ENCODE results near the gene ABRACL.

The ABRACL gene

DNA sequence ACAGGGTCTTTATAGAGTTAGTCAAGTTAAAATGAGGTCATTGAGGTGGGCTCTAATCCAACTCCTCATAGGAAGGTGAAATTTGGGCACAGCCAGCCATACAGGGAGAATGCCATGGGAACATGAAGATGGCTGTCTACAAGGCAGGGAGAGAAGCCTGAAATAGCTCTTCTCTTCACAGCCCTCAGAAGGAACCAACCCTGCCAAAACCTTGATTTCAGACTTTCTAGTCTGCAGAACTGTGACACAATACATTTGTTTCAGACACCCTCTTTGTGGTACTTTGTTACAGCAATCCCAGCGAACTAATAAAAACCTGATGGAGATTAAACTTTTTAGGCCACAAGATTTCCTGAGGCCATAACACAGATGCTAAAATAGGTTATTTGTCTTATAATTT is 63.3 kb downstream of the ABRACL start:
- no peak for DNase-seq (ENCODE audit: low read depth in 1 of 2, low spot score in 1 of 2)
- no peak overlapping the region for H3K4me3 ChIP-seq (replicated peaks; ENCODE audit: insufficient read depth, low read length)
- no peak overlapping the region for H3K27ac ChIP-seq (replicated peaks)
- TF ChIP-seq, protein P1, sequence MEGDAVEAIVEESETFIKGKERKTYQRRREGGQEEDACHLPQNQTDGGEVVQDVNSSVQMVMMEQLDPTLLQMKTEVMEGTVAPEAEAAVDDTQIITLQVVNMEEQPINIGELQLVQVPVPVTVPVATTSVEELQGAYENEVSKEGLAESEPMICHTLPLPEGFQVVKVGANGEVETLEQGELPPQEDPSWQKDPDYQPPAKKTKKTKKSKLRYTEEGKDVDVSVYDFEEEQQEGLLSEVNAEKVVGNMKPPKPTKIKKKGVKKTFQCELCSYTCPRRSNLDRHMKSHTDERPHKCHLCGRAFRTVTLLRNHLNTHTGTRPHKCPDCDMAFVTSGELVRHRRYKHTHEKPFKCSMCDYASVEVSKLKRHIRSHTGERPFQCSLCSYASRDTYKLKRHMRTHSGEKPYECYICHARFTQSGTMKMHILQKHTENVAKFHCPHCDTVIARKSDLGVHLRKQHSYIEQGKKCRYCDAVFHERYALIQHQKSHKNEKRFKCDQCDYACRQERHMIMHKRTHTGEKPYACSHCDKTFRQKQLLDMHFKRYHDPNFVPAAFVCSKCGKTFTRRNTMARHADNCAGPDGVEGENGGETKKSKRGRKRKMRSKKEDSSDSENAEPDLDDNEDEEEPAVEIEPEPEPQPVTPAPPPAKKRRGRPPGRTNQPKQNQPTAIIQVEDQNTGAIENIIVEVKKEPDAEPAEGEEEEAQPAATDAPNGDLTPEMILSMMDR (IDR thresholded peaks at IDR 0.05; ENCODE audit: insufficient read depth, low read length) = no peak
- no peaks in the 10 kb centered on the region for H3K27me3 ChIP-seq (ENCODE audit: insufficient read depth, poor library complexity, severe bottlenecking)
